Kidney (tissue), 14 donors: Measurements from ENCODE around the gene THRB. TPM values are rescaled to one million over a fixed set of nuclear protein-coding genes. Genes with fewer than 3 reads are reported as not detected.

Experiments used
- DNase-seq, 5 donors: peaks; one replicate each; pipeline ENCODE4 v3.0.0-alpha.2; 2013 to 2020
- FAIRE-seq: peaks from 2 replicates; lab custom pipeline; 2012; peaks lifted over from hg19 to GRCh38; lab: Jason Lieb, UNC
- H3K27ac ChIP-seq, 2 donors: one replicate each; pipeline ENCODE4 v1.7.0; 2013; ENCODE audit warnings: low read depth in 2 of 2, low read length in 2 of 2, inconsistent platforms in 1 of 2
- H3K27me3 ChIP-seq: one replicate; pipeline ENCODE4 v1.7.1; 2013; ENCODE audit warnings: low read length, inconsistent platforms; ENCODE audit not compliant: control insufficient read depth, insufficient read depth
- H3K36me3 ChIP-seq, 3 donors: one replicate each; pipeline versions ENCODE4 v1.7.0 to v1.7.1; 2013; ENCODE audit warnings: low read length in 3 of 3, control low read depth in 1 of 3, inconsistent platforms in 1 of 3; ENCODE audit not compliant: insufficient read depth in 3 of 3, control insufficient read depth in 2 of 3
- H3K4me1 ChIP-seq, 3 donors: one replicate each; pipeline versions ENCODE4 v1.7.0 to v1.7.1; 2013; ENCODE audit warnings: low read length in 3 of 3, inconsistent platforms in 1 of 3, low read depth in 1 of 3; ENCODE audit not compliant: control insufficient read depth in 2 of 3, insufficient read depth in 2 of 3
- H3K4me3 ChIP-seq, 3 donors: one replicate each; pipeline versions ENCODE4 v1.7.0 to v1.8.1; 2013; ENCODE audit warnings: low read length in 3 of 3, control low read depth in 1 of 3, inconsistent platforms in 1 of 3
- H3K9ac ChIP-seq, 3 donors: one replicate each; pipeline versions ENCODE4 v1.7.0 to v1.7.1; 2013; ENCODE audit warnings: low read length in 3 of 3, control low read depth in 1 of 3, inconsistent platforms in 1 of 3
- H3K9me3 ChIP-seq, 3 donors: one replicate each; pipeline versions ENCODE4 v1.7.0 to v1.7.1; 2013; ENCODE audit warnings: low read length in 3 of 3, control low read depth in 1 of 3, inconsistent platforms in 1 of 3; ENCODE audit not compliant: control insufficient read depth in 2 of 3, insufficient read depth in 1 of 3
- intact Hi-C: fragments of 100-400 bp; cut with DNase I; formaldehyde crosslinking; loops from one replicate; pipeline ENCODE4 v1.11.1; 2022
- polyA plus RNA-seq: library from polyadenylated mRNA; stranded (reverse); fragments of 350-450 nt; fragmentation: Illumina TruSeq; extraction: RNeasy Lipid Tissue Mini Kit (QIAGEN cat#74804); gene quantifications from one replicate; pipeline ENCODE4 v1.2.3, GENCODE V29; 2014; ENCODE audit warnings: low read depth, low replicate concordance; ENCODE audit not compliant: insufficient read depth
- total RNA-seq: library from RNA; stranded (reverse); fragmentation: NEBNext Ultra II Directional; extraction: Animal tissue kit (Norgen Biotek cat#: 25700); gene quantifications from one replicate; pipeline ENCODE4 v1.2.1, GENCODE V29; 2021
- TF ChIP-seq, protein P1 (sequence below): IDR thresholded peaks from 3 replicates; pipeline ENCODE4 v1.5.1; 2012; ENCODE audit warnings: mild to moderate bottlenecking, moderate library complexity, borderline replicate concordance; ENCODE audit not compliant: insufficient read depth; ENCODE audit errors: extremely low read depth
- donor health status: control.
- donor health status: control.
- donor health status: control.
- donor health status: control.
- donor health status: control.
- donor health status: DM: yes; HTN: yes; CAD: no.
- donor health status: Normal renal cell carcinoma (clear cell type).

The THRB gene
- total and polyA plus RNA-seq, 2 donors from 2014 or later: 4.5 to 17.2 TPM

DNA sequence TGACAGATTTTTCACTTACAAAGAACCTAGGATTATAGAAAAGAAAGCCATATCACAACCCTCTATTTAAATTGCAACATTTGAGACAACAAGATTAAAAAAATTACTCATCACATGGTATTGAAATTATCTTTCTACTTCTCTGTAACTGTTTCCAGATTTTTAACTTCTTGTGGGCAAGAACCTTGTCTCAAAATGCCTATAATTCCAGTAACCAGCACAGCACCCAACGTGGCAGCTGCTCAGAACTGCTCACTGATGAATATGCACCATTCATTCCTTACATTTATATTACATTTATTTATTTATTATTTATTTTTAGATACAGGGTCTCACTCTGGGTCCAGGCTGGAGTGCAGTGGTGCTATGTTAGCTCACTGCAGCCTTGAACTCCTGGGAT lies 216.1 kb downstream of the THRB start:
- Histone ChIP-seq H3K36me3 (no peaks in the 10 kb centered on the region), H3K9me3 (no peaks in the 10 kb centered on the region), H3K27me3 (no peaks in the 10 kb centered on the region), H3K9ac (no peak overlapping the region), H3K27ac (no peak overlapping the region), H3K4me1 (no peaks in the 10 kb centered on the region), H3K4me3 (no peak overlapping the region)
- intact Hi-C loops: no loop called here
- FAIRE-seq (no peak), DNase-seq (no peak)
- TF ChIP-seq, protein P1, sequence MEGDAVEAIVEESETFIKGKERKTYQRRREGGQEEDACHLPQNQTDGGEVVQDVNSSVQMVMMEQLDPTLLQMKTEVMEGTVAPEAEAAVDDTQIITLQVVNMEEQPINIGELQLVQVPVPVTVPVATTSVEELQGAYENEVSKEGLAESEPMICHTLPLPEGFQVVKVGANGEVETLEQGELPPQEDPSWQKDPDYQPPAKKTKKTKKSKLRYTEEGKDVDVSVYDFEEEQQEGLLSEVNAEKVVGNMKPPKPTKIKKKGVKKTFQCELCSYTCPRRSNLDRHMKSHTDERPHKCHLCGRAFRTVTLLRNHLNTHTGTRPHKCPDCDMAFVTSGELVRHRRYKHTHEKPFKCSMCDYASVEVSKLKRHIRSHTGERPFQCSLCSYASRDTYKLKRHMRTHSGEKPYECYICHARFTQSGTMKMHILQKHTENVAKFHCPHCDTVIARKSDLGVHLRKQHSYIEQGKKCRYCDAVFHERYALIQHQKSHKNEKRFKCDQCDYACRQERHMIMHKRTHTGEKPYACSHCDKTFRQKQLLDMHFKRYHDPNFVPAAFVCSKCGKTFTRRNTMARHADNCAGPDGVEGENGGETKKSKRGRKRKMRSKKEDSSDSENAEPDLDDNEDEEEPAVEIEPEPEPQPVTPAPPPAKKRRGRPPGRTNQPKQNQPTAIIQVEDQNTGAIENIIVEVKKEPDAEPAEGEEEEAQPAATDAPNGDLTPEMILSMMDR: no peak

DNA sequence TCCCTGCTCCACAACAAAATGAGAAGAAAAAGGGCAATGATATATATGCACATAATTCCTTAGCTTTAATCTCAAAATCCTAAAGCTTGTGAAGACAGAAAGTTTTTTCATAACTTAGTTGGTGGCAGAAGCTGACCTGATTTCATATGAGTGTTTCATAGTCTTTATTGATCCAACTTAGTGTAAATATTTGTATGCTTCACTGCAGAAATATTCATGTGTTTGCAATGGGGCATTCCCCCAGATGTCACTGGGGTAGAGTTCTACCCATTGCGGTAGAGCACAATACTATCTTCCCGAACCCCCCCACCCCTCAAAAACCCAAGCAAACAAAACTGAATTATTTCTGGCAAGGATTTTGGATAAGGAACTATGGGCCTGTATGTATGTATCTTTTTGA lies 221.2 kb downstream of the THRB start:
- no peak overlapping the region for H3K9ac ChIP-seq
- no peak for FAIRE-seq
- no peaks in the 10 kb centered on the region for H3K27me3 ChIP-seq
- no peak overlapping the region for H3K4me3 ChIP-seq
- no peaks in the 10 kb centered on the region for H3K36me3 ChIP-seq
- DNase-seq: no peak
- intact Hi-C loops: no loop called here
- TF ChIP-seq, protein P1: no peak
- peaks cover 0 to 6% (median 2%) of the 10 kb centered on the region in 3 donors for H3K4me1 ChIP-seq
- H3K27ac ChIP-seq: no peak overlapping the region
- no peaks in the 10 kb centered on the region for H3K9me3 ChIP-seq

DNA sequence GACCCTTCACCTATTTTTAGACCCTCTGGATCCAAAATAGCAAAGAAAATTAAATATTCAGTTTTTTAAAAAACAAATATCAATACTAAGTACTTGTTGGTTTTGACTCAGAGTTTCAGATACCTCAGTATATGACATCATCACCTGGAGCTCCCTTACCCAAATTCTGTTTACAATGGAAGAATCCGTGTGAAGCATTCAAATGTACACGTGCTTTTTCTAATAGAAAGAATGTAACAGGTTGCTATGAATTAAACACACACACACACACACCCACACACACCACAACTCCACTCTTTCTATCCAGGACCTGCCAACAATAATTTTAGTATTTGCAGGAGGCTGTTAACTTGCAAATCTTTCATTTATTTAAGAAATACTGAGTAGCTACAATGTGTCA lies 221.8 kb downstream of the THRB start:
- H3K9ac ChIP-seq: no peak overlapping the region
- TF ChIP-seq, protein P1: no peak
- no peaks in the 10 kb centered on the region for H3K9me3 ChIP-seq

DNA sequence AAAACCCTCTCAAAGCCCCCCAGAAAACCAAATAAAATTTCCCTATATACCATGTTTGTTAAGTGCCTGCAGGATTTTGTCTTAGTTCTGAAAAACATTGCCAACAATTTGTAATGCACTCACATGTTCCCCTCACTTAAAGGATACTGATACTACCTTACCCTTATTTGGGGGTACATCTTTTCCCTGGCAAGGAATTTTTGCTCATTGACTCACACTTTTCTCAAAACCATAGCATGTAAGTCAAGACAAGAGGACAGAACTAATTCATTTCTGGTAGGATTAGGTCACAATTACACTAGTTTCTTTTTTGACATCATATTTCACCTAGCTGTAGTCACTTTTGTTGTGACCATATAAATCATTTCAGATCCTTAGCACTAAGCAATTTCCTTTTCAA lies 222.2 kb downstream of the THRB start:
- Histone ChIP-seq H3K27me3 (no peaks in the 10 kb centered on the region), H3K27ac (no peak overlapping the region), H3K9ac (no peak overlapping the region), H3K36me3 (no peaks in the 10 kb centered on the region), H3K4me1 (peaks cover 0 to 6% (median 2%) of the 10 kb centered on the region in 3 donors), H3K4me3 (no peak overlapping the region), H3K9me3 (no peaks in the 10 kb centered on the region)
- DNase-seq (no peak), FAIRE-seq (no peak)
- intact Hi-C loops: no loop called here
- TF ChIP-seq, protein P1: no peak

More for the DNA sequence above, 221.8 kb downstream of the THRB start:
- FAIRE-seq: no peak
- H3K27me3 ChIP-seq: no peaks in the 10 kb centered on the region
- peaks cover 0 to 6% (median 2%) of the 10 kb centered on the region in 3 donors for H3K4me1 ChIP-seq
- intact Hi-C loops: no loop called here
- H3K27ac ChIP-seq: no peak overlapping the region
- DNase-seq: no peak
- no peak overlapping the region for H3K4me3 ChIP-seq
- no peaks in the 10 kb centered on the region for H3K36me3 ChIP-seq
